Activated effector memory CD4-positive, alpha-beta T cell treated with Interleukin-2 at 50 U/mL for 16 hours (primary cell): ENCODE data around the gene SFRP2.

ENCODE experiments used
- DNase-seq: peaks from one replicate; pipeline ENCODE4 v3.0.0-alpha.2; 2020

Gene SFRP2

GRCh38 chr4:153792618-153793247 is 3.9 kb upstream of the SFRP2 start:
- no peak for DNase-seq

DNA sequence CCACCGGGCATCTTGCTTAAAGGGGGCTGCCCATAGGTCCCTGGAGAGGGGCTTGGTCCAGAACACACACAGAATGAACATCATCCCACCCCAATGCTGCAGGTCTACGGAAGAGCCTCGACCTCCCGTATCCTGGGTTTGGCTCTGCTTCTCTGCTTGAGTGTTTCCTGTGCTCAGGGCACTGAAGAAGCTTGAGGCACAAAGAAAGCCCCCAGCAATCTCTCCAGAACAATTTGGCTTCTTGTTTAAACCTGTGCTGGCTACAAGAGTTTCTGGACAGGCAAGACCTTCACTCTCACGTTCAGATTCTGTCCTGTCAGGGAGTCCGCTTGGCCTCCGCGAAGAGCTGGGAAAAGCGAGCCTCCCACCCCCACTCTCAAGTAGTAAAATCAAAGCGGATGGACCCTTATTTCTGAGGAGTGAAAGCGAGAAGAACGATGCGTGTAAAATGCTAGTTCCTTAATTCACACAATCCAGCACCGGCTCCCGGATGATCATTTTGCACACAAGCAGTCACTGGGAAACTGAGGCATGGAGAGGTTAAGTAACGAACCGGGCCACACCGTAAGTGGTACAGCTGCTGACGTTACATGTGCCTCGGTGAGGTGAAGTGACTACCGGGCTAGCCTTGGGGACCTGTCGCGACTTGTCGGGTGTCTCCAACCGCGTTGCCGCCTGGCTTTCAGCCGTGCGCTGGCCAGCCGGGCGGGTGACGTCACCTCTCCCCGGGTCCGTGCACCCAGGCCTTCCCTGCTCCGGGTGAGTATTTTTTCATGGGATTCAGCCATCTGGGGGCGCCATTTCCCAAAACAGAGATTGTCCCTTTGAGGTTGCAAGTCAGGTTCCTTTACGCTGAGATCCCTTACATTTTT is 3.1 kb upstream of the SFRP2 start:
- DNase-seq, result no peak

- DNase-seq, result no peak
These were observed 2.2 kb upstream of the SFRP2 start for GRCh38 chr4:153790962-153791551.

DNA sequence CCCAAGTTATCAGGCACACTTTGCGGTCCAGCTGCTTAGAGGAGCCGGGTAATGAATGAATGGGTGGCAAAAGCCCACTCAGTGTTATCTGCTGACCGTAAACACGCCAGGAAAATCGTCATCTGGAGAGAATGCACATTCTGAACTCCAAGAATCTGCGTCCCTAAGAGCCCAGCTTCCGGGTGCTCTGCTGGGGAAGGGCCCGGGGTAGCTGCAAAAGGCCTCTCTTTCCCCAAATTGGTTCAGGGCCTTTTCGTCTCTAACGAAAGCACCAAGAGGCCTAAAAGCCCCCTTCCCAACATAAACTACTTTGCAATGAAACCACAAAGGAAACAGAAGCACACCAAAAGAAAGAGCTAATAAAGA is 1.6 kb upstream of the SFRP2 start:
- DNase-seq, result no peak

DNA sequence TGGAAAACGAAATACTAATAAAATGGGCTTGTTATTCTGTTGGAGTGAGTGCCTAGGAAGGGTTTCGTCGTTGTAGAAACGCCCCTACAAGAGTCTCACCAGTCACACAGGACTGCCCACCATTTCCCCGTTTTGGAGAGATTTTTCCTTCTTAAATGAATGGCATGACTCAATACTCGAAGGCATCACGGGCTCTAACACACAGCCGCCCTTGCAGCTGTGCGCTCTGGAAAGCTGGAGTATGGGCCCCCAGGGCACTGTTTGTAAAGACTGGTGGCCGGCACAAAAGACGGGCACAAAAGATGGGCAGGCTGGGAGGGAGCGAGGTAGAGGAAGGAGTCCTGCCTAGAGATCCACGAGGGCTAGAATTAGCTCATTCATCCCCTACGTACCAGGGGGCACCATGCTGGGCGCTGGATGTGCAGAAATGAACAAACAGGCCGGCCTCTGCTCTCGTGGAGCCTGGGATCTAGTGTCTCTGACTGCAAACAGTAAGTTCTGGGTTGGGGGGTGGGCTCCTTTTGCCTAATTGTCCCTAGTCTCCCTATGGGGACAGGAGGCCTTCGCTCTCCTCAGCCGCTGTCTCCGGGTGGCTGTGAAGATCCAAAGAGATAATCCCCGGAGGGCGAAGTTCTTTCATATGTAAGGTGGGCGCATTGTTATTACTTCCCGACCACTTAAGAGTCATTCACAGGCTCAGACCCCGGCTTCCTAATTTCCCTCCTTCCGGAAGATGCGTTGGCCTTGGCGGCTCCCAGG is 1.0 kb upstream of the SFRP2 start:
- DNase-seq, result no peak

DNA sequence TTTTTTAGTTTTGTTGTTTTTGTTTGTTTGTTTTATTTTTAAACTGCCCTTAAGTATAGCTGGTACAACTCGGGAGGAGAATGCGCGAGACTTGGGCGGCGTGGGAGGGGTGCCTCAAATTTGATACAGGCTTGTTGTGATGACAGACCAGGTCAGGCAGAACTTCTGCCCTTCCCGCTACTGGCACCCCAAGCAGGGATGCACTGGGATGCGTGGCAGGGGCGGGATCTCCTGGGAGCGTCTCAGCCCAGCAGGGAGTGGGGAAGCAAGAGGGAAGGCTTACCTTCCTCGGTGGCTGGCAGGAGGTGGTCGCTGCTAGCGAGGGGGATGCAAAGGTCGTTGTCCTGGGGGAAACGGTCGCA is 851 bp downstream of the SFRP2 start:
- no peak for DNase-seq

DNA sequence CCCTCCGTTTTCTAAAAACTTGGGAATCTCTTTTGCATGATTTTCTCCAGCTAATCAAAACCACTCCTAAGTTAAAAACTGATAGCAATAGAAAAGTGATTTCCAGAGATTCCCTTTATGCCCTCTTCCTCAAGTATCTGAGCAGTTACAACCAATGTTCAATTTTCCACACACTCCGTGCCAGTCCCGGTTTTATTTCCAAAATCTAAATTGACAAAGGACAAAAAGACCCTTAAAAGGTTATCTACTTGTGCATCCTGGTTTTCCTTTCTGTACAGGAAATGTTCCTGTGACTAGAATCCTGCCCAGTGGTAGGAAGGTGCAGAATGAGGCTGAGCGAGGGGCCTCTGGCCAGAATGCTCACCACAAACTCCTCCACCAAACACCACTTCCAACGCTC is 1.3 kb downstream of the SFRP2 start:
- no peak for DNase-seq

GRCh38 chr4:153787061-153787560 is 1.8 kb downstream of the SFRP2 start:
- no peak for DNase-seq

DNA sequence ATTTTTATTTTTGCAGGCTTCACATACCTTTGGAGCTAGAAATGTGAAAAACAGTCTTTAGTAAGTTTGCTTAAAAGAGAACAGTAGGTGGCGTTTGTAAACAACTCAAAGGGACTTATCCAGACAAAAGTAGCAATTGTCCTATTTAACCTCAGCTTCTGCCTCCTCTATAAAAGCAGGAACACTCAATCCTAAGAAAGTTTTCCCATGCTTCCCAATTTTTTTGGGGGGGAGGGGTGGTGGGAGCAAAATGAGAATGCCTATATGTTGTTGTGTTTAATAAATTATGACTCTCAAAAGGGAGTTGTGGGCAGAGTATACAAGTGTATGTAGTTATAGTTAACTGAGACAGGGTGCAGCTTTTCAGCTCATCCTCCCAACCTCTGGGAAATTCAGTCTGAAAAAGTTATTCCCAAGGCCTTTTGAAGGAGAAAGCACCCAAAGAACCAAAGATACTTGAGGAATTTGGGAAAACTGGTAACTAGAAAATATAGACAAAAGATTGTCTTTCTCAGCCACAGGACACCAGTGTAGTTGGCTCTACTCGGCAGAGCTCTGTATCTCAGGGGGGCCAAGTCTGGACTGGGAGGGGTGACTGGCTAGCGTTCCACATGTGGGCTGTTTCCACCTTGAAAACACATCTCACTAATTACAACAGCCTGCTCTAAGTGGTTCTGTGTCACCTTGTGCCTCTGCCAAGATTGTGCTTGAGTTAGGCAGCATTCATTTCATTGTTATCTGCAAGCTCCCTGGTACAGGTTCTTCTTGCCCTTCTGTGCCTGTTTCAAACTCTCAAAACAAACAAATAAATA is 2.8 kb downstream of the SFRP2 start:
- no peak for DNase-seq

GRCh38 chr4:153784166-153784699 is 4.7 kb downstream of the SFRP2 start:
- no peak for DNase-seq

DNA sequence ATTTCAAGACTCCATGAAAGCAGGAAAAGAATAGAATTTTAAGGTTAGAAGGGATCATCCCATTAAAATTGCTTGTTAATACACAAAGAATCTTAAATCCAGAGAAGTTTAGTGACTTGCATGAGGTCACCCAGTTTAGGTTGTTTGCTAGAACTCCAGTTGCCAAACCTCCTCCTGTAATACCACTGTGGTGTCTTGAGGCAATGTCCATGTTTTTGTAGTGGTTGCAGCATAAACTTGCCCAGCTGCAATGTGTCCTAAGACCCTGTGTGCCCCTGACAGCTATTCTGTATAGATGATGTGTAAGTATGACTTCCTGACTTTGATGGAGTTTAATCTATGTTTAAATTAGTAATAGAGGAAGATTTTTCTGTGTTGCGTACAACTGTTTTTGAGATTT is 6.3 kb downstream of the SFRP2 start:
- no peak for DNase-seq

DNA sequence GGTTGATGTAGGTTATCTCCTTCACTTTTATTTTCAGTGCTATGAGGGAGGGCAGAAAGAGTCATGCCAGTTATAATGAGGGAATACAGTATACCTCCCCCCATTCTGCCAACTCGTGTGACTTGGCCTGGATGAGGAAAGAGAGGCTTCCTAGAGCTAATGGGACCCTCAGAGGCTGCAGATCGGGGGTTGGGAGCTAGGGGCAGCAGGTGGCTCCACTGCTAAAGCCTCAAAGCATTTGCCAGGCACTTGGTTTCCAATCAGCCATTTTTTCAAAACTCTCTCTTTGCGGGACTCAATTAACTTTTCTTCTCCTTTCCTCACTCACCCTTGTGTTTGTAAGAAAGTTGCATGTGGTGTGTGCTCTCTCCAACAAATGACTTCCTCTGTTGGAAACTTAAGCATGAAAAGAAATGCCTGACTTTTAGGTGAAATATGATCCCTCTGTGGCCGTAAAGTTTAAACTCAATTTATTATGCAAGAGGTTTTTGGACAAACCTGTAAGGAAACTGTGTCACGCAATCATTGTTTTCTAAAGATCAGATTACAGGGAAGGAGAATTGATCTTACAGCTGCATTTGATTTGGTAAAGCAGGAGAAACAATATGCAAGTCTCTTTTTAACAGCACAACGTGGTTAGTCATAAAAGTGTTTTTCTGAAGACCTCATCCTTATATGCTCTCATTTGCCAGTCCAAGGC is 7.0 kb downstream of the SFRP2 start:
- no peak for DNase-seq

DNA sequence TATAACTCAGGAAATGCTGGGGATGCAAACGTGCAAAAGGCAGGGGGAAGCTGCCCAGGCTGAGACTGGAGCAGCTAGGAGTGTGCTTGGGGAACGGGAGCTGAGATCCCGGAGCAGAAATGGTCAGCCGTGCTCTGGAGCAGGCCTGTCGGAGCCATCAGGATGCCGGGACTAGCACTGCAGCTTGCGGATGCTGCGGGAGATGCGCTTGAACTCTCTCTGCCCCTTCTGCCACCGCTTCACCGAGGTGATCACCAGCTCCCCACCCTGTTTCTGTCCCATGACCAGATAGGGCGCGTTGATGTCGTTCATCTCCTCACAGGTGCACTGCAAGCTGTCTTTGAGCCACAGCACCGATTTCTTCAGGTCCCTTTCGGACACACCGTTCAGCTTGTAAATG is 7.6 kb downstream of the SFRP2 start:
- DNase-seq, result no peak

DNA sequence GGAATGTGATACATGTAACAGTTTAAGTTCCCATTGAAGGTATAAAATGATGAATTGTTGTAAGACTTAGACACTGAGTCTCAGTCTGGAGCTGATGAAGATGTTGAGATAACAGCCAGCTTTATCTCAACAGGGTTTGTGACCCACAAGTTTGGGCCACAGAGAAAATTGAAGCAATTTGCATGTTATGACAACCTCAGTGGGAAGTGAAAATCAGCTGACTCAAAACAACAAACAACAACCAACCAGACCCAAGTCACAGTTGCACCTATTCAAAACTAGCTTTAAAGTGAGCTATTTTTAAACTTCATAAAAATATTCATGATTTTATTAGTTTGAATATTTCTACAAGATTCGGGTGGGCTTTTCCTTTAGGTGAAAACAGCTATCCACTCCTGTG is 8.0 kb downstream of the SFRP2 start:
- no peak for DNase-seq

GRCh38 chr4:153780221-153780620 is 8.7 kb downstream of the SFRP2 start:
- no peak for DNase-seq

- DNase-seq, result no peak
These were observed 10.5 kb downstream of the SFRP2 start for GRCh38 chr4:153778383-153778782.

DNA sequence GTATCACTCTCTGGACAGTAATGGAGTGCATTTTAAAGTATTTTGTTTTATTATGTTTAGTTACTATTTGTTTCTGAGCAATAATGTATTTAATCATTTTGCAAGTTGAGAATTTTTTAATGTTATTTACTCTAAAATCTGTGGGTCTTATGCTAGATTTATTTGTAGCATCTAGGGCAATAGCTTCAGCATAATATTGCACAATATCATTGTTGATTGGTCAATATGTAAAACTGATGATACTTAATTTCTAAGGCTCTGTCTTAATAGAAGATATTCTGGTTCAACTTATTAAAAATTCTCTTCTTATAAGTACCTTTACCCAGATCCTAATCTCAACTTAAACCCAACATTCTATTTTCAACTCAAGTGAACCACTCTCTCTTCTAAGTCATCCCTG is 11.5 kb downstream of the SFRP2 start:
- no peak for DNase-seq

GRCh38 chr4:153776601-153777000 is 12.3 kb downstream of the SFRP2 start:
- no peak for DNase-seq

DNA sequence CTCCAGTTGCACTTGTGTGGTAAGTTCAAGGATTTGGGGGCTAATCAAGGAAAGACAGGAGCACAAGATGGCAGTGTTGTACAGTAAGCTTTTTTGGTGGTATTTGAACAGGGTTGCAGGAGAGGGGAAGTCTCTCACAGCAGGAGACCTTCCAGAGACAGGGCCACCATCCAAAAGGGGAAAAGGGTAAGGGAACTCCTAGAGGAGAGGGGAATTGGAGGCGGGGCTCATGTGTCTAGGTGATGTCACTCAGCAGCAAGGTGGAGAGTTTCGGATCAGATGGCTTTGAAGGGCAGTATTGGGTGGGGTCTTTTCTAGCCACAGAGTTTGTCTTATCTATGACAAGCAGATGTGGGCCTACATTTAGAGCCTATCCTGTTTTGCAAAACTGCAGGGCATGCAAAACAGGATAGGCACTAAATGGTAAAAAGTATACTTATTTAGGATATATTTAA is 15.6 kb downstream of the SFRP2 start:
- DNase-seq, result no peak

DNA sequence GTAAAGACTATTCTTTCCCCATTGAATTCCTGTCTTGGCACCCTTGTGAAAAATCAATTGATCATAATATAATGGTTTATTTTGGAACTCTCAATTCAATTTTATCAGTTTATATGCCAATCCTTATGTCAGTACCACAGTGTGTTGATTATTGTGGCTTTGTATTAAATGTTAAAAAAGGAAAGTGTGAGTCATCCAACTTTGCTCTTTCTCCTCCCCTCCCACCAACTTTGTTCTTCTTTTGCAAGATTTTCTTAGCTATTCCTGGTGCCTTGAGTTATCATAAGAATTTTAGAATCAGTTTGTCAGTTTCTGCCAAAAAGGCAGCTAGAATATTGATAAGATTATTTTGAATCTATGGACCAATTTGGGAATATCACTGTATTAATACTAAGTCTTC is 17.8 kb downstream of the SFRP2 start:
- no peak for DNase-seq

GRCh38 chr4:153766758-153767157 is 22.1 kb downstream of the SFRP2 start:
- DNase-seq, result no peak

DNA sequence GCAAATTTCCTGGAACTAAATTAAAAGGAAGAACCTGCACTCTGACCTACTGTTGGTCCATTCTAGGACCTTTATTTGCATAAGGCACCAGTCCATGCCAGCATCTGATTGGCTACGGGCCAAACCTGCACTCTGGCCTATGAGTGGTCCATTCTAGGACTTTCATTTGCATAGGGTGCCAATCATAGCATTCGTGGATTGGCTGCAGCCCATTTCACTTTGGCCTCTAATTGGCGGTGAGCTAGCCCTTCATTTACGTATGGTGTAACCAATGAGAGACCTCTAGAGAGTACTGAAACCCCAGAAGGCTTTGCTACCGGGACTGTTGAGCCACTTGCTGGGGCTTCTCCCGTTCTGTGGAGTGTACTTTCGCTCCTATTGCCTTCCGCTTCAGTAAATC is 23.0 kb downstream of the SFRP2 start:
- DNase-seq, result no peak
